ENCODE data around the gene CPT1A. TPM values are rescaled to one million over a fixed set of nuclear protein-coding genes. Genes with fewer than 3 reads are reported as not detected.

CPT1A gene
- total and polyA plus RNA-seq, 7 donors = 12.0 to 87.8 (median 33.9) TPM

- no peak for DNase-seq
- WGBS, 2 donors = 98 to 100% methylated on average over 1 of the region's 1 CpG
- no peaks in the 10 kb centered on the region for H3K27me3 ChIP-seq
- H3K36me3 ChIP-seq = no peaks in the 10 kb centered on the region
- no peaks in the 10 kb centered on the region for H3K4me1 ChIP-seq
- TF ChIP-seq POLR2AphosphoS5 (IDR thresholded peaks at IDR 0.05) (no peak), POLR2A (IDR thresholded peaks at IDR 0.05) (no peak), EP300 (IDR thresholded peaks at IDR 0.05) (no peak)
- intact Hi-C loops (cut with DNase I) = no loop called here
- no peak overlapping the region for H3K27ac ChIP-seq
- H3K4me3 ChIP-seq = no peak overlapping the region
- no peaks in the 10 kb centered on the region for H3K9me3 ChIP-seq
Measured at GRCh38 chr11:68722143-68722542, 119.6 kb downstream of the CPT1A start.

GRCh38 chr11:68721075-68721474 lies 120.6 kb downstream of the CPT1A start:
- Histone ChIP-seq H3K27ac (no peak overlapping the region), H3K4me3 (no peak overlapping the region), H3K4me1 (no peaks in the 10 kb centered on the region), H3K9me3 (no peaks in the 10 kb centered on the region), H3K27me3 (no peaks in the 10 kb centered on the region), H3K36me3 (no peaks in the 10 kb centered on the region)
- WGBS, 2 donors = 91 to 94% methylated on average over 2 of the region's 2 CpGs
- TF ChIP-seq CTCF (IDR thresholded peaks at IDR 0.05) = no peak
- TF ChIP-seq EP300 (IDR thresholded peaks at IDR 0.05) = no peak
- TF ChIP-seq POLR2A (IDR thresholded peaks at IDR 0.05) = no peak
- TF ChIP-seq POLR2AphosphoS5 (IDR thresholded peaks at IDR 0.05) = no peak
- intact Hi-C loops (cut with DNase I) = no loop called here
- DNase-seq = no peak

GRCh38 chr11:68715456-68716122 lies 126.1 kb downstream of the CPT1A start:
- Histone ChIP-seq H3K27me3 (peaks cover 0 to 12% (median 0%) of the 10 kb centered on the region in 3 donors), H3K9me3 (no peaks in the 10 kb centered on the region), H3K4me1 (no peaks in the 10 kb centered on the region), H3K4me3 (no peak overlapping the region), H3K27ac (no peak overlapping the region), H3K36me3 (no peaks in the 10 kb centered on the region)
- TF ChIP-seq POLR2AphosphoS5 (IDR thresholded peaks at IDR 0.05) (no peak), POLR2A (IDR thresholded peaks at IDR 0.05) (no peak)
- intact Hi-C loops (cut with DNase I) = no loop called here
- 89 to 93% methylated on average over 11 of the region's 11 CpGs for WGBS, 2 donors
- no peak for DNase-seq

- no peak for TF ChIP-seq EP300 (IDR thresholded peaks at IDR 0.05)
- TF ChIP-seq POLR2A (IDR thresholded peaks at IDR 0.05) = no peak
- TF ChIP-seq POLR2AphosphoS5 (IDR thresholded peaks at IDR 0.05) = no peak
- no peak for TF ChIP-seq CTCF (IDR thresholded peaks at IDR 0.05)
- H3K36me3 ChIP-seq = no peaks in the 10 kb centered on the region
- H3K9me3 ChIP-seq = no peaks in the 10 kb centered on the region
- no peak for DNase-seq
- H3K27me3 ChIP-seq = peaks cover 0 to 12% (median 0%) of the 10 kb centered on the region in 3 donors
- no peak overlapping the region for H3K4me3 ChIP-seq
- H3K27ac ChIP-seq = no peak overlapping the region
- intact Hi-C loops (cut with DNase I) = no loop called here
- 87 to 91% methylated on average over 23 of the region's 23 CpGs for WGBS, 2 donors
- no peaks in the 10 kb centered on the region for H3K4me1 ChIP-seq
Measured at GRCh38 chr11:68714060-68714856, 127.5 kb downstream of the CPT1A start.

- no peak for DNase-seq
- H3K36me3 ChIP-seq = no peaks in the 10 kb centered on the region
- 95% methylated on average over 8 of the region's 8 CpGs for WGBS, 2 donors
- H3K4me3 ChIP-seq = no peak overlapping the region
- H3K9me3 ChIP-seq = no peaks in the 10 kb centered on the region
- H3K27ac ChIP-seq = no peak overlapping the region
- TF ChIP-seq POLR2AphosphoS5 (IDR thresholded peaks at IDR 0.05) (no peak), CTCF (IDR thresholded peaks at IDR 0.05) (no peak), EP300 (IDR thresholded peaks at IDR 0.05) (no peak), POLR2A (IDR thresholded peaks at IDR 0.05) (no peak)
- intact Hi-C loops (cut with DNase I) = no loop called here
- no peaks in the 10 kb centered on the region for H3K4me1 ChIP-seq
- H3K27me3 ChIP-seq = peaks cover 0 to 16% (median 0%) of the 10 kb centered on the region in 3 donors
Measured at GRCh38 chr11:68711114-68711513, 130.6 kb downstream of the CPT1A start.

Data from sigmoid colon (tissue), 7 donors.